HG03139 (cell line): ENCODE measurements around the gene SLC10A1.
A peak's percentile ranks its signal among the peaks of the same experiment; 100 is the strongest.
"Not testable (repeated sequence)": the region's sequence is repeated elsewhere in the genome, so short reads cannot be mapped to it uniquely, and the experiment has no call there.

Experiments used
- ATAC-seq: cut with Tn5 transposase; IDR thresholded peaks from one replicate; pipeline ENCODE4 v1.9.1; 2021; ENCODE audit not compliant: unreplicated experiment

SLC10A1 gene

GRCh38 chr14:69772082-69773017 lies 24.7 kb downstream of the SLC10A1 start:
- ATAC-seq, result no peak

- no peak for ATAC-seq
Observed at GRCh38 chr14:69771136-69771535, 25.9 kb downstream of the SLC10A1 start.

- no peak for ATAC-seq
Observed at GRCh38 chr14:69770559-69770958, 26.5 kb downstream of the SLC10A1 start.

- no peak for ATAC-seq
Observed at GRCh38 chr14:69769623-69770022, 27.4 kb downstream of the SLC10A1 start.

GRCh38 chr14:69768873-69769272 lies 28.2 kb downstream of the SLC10A1 start:
- no peak for ATAC-seq

- ATAC-seq, result peak; percentile 67
Observed at GRCh38 chr14:69767369-69767999, 29.6 kb downstream of the SLC10A1 start.

GRCh38 chr14:69766984-69767368 lies 30.1 kb downstream of the SLC10A1 start, which contains the start of gene SRSF5:
TSS of gene SRSF5 (plus strand) at chr14:69767142. CDS start at chr14:69768157, 1,015 bp downstream.
- ATAC-seq, result peak; percentile 76

GRCh38 chr14:69763761-69764510 lies 33.1 kb downstream of the SLC10A1 start:
- no peak for ATAC-seq

- no peak for ATAC-seq
Observed at GRCh38 chr14:69760810-69761209, 36.2 kb downstream of the SLC10A1 start.

- ATAC-seq, result no peak
Observed at GRCh38 chr14:69756298-69756697, 40.7 kb downstream of the SLC10A1 start.

GRCh38 chr14:69755784-69756183 lies 41.3 kb downstream of the SLC10A1 start:
- no peak for ATAC-seq

- no peak for ATAC-seq
Observed at GRCh38 chr14:69755296-69755695, 41.7 kb downstream of the SLC10A1 start.

- ATAC-seq, result no peak
Observed at GRCh38 chr14:69754487-69754886, 42.6 kb downstream of the SLC10A1 start.

GRCh38 chr14:69753860-69754259 lies 43.2 kb downstream of the SLC10A1 start:
- ATAC-seq, result no peak

GRCh38 chr14:69752773-69753172 lies 44.3 kb downstream of the SLC10A1 start:
- no peak for ATAC-seq

- no peak for ATAC-seq
Observed at GRCh38 chr14:69750495-69750894, 46.5 kb downstream of the SLC10A1 start.

- ATAC-seq, result no peak
Observed at GRCh38 chr14:69749956-69750355, 47.1 kb downstream of the SLC10A1 start.

GRCh38 chr14:69741055-69741454 lies 56.0 kb downstream of the SLC10A1 start:
- ATAC-seq, result no peak

- not testable (repeated sequence) for ATAC-seq
Observed at GRCh38 chr14:69736405-69736804, 60.6 kb downstream of the SLC10A1 start.

GRCh38 chr14:69731919-69732598 lies 65.0 kb downstream of the SLC10A1 start:
- ATAC-seq, result not testable (repeated sequence)

- no peak for ATAC-seq
Observed at GRCh38 chr14:69727860-69728259, 69.2 kb downstream of the SLC10A1 start.
